ENCODE results near the gene SF3A2.

SF3A2 gene

DNA sequence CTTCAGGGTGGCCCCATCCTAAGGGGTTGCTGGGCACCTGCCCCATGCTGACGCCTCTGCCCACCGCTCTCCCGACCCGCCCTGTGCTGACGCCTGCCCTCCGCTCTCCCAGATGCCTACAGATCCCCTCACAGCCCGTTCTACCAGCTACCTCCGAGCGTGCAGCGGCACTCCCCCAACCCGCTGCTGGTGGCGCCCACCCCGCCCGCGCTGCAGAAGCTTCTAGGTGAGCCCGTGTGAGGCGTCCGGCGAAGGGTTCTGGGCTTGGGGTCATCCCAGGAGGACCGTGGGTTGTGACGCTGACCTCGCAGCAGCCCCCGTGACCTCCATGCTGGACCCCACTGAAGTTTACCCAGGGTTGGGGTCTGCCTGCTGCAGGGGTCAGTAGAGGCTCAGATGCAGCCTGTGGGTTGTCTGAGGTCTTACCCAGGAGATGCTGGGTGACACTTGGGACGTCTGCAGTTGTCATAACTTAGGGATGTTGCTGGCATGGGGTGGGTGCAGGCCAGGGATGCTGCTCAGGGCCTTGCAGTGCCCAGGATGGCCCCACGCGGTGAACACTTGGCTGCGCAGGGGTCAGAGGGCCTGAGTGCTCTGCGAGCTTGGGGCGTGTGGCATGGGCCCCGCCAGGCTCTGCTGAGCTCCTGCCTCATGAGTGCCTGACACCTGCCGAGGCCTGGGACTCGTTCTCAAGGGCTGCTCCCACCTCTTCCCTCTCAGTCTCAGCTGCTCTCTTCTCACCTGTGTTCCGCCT lies 25.5 kb upstream of the SF3A2 start:
- no peak for TF ChIP-seq CTCF (IDR thresholded peaks at IDR 0.05; ENCODE audit: borderline replicate concordance, extremely low read depth, low read length, poor library complexity, severe bottlenecking)
- H3K36me3 ChIP-seq (ENCODE audit: insufficient read depth, low read length) = peaks cover 100% of the 10 kb centered on the region
- no peak for DNase-seq
- no peaks in the 10 kb centered on the region for H3K4me1 ChIP-seq (ENCODE audit: insufficient read depth, low read length)
- no peak for ATAC-seq (ENCODE audit: insufficient read depth, low read depth)
- H3K9me3 ChIP-seq (ENCODE audit: insufficient read depth, low read length, severe bottlenecking) = no peaks in the 10 kb centered on the region
- no peaks in the 10 kb centered on the region for H3K27me3 ChIP-seq (ENCODE audit: insufficient read depth, low read length, poor library complexity)
- no peak overlapping the region for H2AFZ ChIP-seq (ENCODE audit: low read depth, low read length)
- no peak overlapping the region for H3K9ac ChIP-seq (ENCODE audit: low read depth, low read length)
- peaks cover 23% of the 10 kb centered on the region for H3K79me2 ChIP-seq (ENCODE audit: insufficient read depth, low read length)
- no peak overlapping the region for H3K4me3 ChIP-seq (ENCODE audit: low read depth in 1 of 2, low read length in 2 of 2)
- H3K27ac ChIP-seq (ENCODE audit: low read length) = no peak overlapping the region
- H4K20me1 ChIP-seq (ENCODE audit: insufficient read depth, low read length) = peaks cover 54% of the 10 kb centered on the region
- H3K4me2 ChIP-seq (ENCODE audit: insufficient read depth, low read length) = no peak overlapping the region

DNA sequence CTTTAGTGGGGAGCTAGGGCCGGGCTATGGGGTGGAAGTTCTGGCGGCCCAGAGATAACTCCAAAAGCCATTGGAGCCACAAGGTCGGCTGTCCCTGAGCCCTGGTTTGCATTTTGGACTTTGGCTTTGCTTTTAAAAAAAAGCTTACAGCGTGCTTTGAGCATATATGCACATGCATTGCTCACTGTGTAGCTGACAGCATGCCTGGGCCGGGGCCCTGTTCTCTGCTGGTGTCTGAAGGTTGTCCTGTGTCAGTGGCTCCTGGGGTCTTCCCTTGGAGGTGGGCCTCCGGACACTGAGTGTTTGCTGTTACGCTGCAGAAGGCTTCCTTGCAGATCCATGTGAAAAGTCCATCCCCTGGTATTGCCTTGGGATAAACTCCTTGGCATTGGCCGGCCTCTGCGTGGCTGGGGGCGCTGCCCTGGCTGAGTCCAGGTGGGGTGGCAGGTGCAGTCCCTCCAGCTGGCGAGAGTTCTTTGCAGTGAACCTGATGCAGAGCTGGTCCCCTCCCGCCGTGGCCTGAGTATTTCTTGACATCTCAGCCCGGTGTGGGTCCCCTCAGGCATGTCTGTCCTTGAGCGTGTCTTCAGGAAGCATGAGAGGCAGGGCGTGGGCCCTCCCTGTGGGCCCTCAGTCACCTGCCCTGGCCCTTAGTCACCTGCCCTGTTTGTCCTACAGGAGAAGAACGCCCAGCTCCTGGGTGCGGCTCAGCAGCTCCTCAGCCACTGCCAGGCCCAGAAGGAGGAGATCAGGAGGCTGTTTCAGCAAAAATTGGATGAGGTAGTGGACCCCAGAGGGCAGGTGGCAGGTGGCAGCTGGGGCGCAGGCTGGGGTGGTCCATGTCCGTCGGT lies 23.5 kb upstream of the SF3A2 start:
- Histone ChIP-seq H3K79me2 (ENCODE audit: insufficient read depth, low read length) (peaks cover 9% of the 10 kb centered on the region; the same call in 1 of the 2 replicates), H3K4me1 (ENCODE audit: insufficient read depth, low read length) (no peaks in the 10 kb centered on the region), H3K9ac (ENCODE audit: low read depth, low read length) (no peak overlapping the region), H2AFZ (ENCODE audit: low read depth, low read length) (no peak overlapping the region), H4K20me1 (ENCODE audit: insufficient read depth, low read length) (peaks cover 47% of the 10 kb centered on the region), H3K4me2 (ENCODE audit: insufficient read depth, low read length) (no peak overlapping the region), H3K4me3 (ENCODE audit: low read depth in 1 of 2, low read length in 2 of 2) (no peak overlapping the region), H3K27me3 (ENCODE audit: insufficient read depth, low read length, poor library complexity) (no peaks in the 10 kb centered on the region), H3K9me3 (ENCODE audit: insufficient read depth, low read length, severe bottlenecking) (no peaks in the 10 kb centered on the region), H3K36me3 (ENCODE audit: insufficient read depth, low read length) (peaks cover 100% of the 10 kb centered on the region), H3K27ac (ENCODE audit: low read length) (no peak overlapping the region)
- ATAC-seq (ENCODE audit: insufficient read depth, low read depth) (no peak), DNase-seq (no peak)
- TF ChIP-seq EZH2 (IDR thresholded peaks at IDR 0.05; ENCODE audit: borderline replicate concordance, low read depth, low read length, severe bottlenecking) = no peak
- TF ChIP-seq CTCF (IDR thresholded peaks at IDR 0.05; ENCODE audit: borderline replicate concordance, extremely low read depth, low read length, poor library complexity, severe bottlenecking) = no peak

- TF ChIP-seq EZH2 (IDR thresholded peaks at IDR 0.05; ENCODE audit: borderline replicate concordance, low read depth, low read length, severe bottlenecking) = no peak
- TF ChIP-seq CTCF (IDR thresholded peaks at IDR 0.05; ENCODE audit: borderline replicate concordance, extremely low read depth, low read length, poor library complexity, severe bottlenecking) = no peak
- H3K9me3 ChIP-seq (ENCODE audit: insufficient read depth, low read length, severe bottlenecking) = no peaks in the 10 kb centered on the region
- no peaks in the 10 kb centered on the region for H3K4me1 ChIP-seq (ENCODE audit: insufficient read depth, low read length)
- H3K27ac ChIP-seq (ENCODE audit: low read length) = no peak overlapping the region
- no peaks in the 10 kb centered on the region for H3K27me3 ChIP-seq (ENCODE audit: insufficient read depth, low read length, poor library complexity)
- H3K36me3 ChIP-seq (ENCODE audit: insufficient read depth, low read length) = peaks cover 96% of the 10 kb centered on the region
- H2AFZ ChIP-seq (ENCODE audit: low read depth, low read length) = no peak overlapping the region
- peaks cover 9% of the 10 kb centered on the region; the same call in 1 of the 2 replicates for H3K79me2 ChIP-seq (ENCODE audit: insufficient read depth, low read length)
- H3K4me2 ChIP-seq (ENCODE audit: insufficient read depth, low read length) = no peak overlapping the region
- peaks cover 42% of the 10 kb centered on the region for H4K20me1 ChIP-seq (ENCODE audit: insufficient read depth, low read length)
- ATAC-seq (ENCODE audit: insufficient read depth, low read depth) = no peak
- no peak for DNase-seq
- H3K9ac ChIP-seq (ENCODE audit: low read depth, low read length) = no peak overlapping the region
- no peak overlapping the region for H3K4me3 ChIP-seq (ENCODE audit: low read depth in 1 of 2, low read length in 2 of 2)
Observed at GRCh38 chr19:2213799-2214198, 22.8 kb upstream of the SF3A2 start.

Data from DND-41 (cell line).